NK-92 treated with Interleukin-12 subunit alpha and Interleukin-12 subunit beta, amount 100 ng/mL, for 24 hours (cell line): ENCODE data around the gene GPHA2.

Source experiments
- DNase-seq: peaks from one replicate; lab custom pipeline; 2025; lab: John Stamatoyannopoulos, UW

The GPHA2 gene

GRCh38 chr11:64930340-64930739 is 5.4 kb downstream of the GPHA2 start:
- DNase-seq, result no peak

- no peak for DNase-seq
Observed at GRCh38 chr11:64929625-64930024, 6.1 kb downstream of the GPHA2 start.

DNA sequence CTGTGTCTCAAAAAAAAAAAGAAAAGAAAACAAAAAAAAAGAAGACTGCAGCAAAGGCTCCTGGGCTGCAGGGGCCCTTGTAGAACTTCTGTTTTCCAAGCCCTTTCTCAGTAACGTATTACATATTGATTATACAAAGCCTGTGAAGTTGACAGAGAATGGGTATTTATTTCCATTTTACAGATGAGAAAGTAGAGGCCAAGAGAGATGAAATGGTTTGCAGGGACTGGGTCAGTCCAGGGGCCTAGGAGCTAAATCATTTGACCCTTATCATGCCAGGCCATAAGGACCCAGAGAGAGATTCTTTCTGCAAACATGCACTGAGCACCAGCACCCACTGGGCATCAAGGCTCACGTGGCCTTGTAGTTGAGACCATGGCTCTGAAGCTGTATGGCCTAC is 6.7 kb downstream of the GPHA2 start:
- DNase-seq, result no peak

GRCh38 chr11:64926689-64927088 is 9.0 kb downstream of the GPHA2 start:
- DNase-seq, result no peak

DNA sequence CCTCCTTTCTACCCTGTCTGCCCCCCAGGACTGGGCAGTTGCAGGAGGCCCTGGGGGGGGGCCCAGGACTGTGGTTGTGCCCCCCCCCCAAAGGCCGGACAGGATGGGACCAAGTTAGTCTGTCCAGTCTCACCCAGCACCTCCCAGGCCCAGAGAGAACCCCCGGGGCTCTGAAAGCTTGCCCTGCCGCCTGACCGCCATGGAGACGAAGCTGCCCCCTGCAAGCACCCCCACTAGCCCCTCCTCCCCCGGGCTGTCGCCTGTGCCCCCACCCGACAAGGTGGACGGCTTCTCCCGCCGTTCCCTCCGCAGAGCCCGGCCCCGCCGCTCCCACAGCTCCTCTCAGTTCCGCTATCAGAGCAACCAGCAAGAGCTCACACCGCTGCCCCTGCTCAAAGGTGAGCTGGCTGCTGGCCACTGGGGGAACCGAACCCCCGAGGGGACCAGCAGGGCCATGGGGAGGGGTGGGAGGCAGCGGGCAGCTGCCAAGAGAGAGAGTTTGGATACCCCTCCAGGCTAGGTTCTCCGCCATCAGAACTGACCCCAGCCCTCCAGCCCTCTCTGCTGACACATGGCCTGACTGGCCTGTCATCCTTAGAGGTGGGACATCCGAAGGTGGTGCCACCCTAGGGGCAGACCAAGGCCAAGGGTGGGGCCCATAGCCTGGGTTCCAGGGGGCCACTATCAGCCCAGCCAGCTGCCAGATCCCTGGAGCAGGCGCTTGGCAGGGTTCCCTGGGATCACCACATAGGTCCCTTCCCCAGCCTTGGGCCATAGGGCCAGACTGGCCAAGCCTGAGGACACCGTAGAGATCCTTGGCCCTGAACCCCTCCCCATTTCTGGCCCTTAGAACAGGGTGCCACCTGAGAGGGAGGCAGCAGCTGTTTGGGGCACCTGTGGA is 9.9 kb downstream of the GPHA2 start:
- no peak for DNase-seq

DNA sequence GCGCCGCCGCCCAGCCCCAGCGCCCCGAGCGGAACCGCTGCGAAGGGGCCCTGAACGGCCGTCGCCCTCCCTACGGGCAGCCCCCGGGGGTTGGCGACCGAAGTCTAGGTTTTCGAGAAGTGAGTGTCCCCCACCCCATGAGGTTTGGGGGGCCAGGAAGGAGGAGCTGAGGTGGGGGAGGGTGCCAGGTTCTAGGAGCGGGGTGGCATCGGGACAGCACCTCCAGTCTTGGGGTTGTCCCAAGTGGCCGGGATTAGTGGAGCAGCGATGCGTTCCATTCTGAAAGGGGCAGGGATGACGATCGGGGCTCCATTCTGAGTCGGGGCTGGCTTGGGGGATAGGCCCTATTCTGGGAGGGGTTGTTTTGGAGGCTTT is 10.8 kb downstream of the GPHA2 start:
- no peak for DNase-seq

DNA sequence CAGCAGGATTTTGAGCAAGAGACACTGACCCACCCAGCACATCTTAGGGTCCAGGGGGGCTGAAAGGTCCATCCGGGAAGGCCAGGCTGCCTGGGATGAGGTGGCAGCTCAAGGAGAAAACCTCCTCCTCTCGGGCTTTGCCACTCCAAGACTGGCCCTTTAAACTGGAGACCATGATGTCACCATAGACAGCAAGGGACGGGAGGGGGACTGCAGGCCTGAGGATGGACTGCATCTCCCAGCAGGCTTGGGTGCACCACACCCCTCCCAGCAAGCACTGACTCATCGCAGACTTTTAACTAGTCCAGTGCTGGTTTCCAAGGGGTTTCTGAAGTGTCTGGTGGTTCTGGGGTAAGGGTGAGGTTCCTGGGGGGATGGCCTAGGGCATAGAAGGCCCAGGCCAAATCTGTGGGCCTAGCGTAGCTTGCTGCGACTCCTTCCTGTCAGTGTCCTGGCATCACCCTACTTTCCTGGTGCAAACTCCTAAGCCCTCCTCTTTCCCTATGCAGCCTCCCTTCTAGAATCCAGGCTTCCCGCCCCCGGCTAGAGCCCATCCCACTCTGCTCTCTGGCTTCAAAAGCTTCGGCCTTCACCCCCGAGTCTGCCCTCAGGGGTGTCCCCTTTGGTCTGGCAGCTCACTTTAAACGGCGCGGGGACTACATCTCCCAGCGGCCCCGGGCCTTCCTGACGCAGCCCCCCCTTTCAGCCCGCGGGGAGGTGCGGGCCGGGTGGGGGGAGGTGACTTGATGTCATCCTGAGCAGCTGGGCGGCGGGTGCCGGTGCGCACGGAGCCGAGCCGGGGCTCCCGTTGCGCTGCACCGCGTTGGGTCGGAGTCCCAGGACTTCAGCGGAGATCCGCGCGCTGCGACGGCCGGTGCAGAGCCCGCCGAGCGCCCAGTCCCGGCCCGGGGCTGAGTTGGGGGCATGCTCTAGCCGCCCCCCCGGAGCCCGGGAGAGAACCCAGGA is 11.5 kb downstream of the GPHA2 start, which contains the start of gene PPP2R5B:
TSS of gene PPP2R5B (plus strand) at position 746 of the 966 bp plus-strand sequence. CDS start 1,046 bp downstream, outside the sequence.
- peak; percentile 85 for DNase-seq

GRCh38 chr11:64923151-64923661 is 12.5 kb downstream of the GPHA2 start:
- no peak for DNase-seq

DNA sequence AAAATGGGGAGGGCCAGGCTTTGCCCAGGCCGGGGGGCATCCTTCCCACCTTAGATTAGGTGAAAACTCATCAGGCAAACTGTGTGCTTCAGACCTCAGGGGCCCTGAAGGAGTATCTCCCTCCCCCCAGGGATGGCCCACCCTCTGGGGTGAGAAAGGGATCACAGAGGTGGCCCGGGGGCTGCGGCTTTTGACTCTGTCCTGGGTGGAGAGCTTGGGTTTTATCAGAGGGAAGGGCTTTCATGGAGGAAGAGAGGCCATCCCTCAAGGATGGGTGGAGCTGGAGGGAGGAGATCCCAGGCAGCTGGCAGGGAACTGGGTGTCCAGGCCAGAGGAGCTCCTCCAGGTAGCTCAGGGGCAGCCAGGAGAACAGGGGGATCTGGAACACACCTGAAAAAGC is 14.3 kb downstream of the GPHA2 start:
- DNase-seq, result no peak

GRCh38 chr11:64920124-64920523 is 15.6 kb downstream of the GPHA2 start:
- no peak for DNase-seq

- no peak for DNase-seq
Observed at GRCh38 chr11:64919627-64920026, 16.1 kb downstream of the GPHA2 start.

- DNase-seq, result no peak
Observed at GRCh38 chr11:64918017-64918416, 17.7 kb downstream of the GPHA2 start.

DNA sequence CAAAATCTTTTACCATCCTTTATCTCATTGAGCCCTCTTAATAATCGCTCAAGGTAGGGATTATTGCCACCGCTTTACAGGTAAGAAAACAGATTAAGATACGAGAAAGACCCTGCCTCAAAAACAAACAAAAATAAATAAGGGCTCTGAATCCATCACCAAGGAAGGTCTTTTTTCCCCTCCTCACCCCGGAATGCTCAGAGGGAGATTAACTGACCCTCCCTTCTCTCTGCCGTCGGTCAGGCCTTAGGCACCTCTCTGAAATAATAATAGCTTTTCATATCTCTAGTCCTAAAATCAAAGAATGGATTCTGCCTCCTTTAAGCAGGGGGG is 18.1 kb downstream of the GPHA2 start:
- DNase-seq, result no peak

GRCh38 chr11:64916775-64917662 is 18.7 kb downstream of the GPHA2 start, which contains the start of gene ATG2A:
TSS of gene ATG2A (minus strand) at chr11:64917209. CDS start at chr11:64917135, 74 bp downstream.
- DNase-seq, result peak; percentile 98

DNA sequence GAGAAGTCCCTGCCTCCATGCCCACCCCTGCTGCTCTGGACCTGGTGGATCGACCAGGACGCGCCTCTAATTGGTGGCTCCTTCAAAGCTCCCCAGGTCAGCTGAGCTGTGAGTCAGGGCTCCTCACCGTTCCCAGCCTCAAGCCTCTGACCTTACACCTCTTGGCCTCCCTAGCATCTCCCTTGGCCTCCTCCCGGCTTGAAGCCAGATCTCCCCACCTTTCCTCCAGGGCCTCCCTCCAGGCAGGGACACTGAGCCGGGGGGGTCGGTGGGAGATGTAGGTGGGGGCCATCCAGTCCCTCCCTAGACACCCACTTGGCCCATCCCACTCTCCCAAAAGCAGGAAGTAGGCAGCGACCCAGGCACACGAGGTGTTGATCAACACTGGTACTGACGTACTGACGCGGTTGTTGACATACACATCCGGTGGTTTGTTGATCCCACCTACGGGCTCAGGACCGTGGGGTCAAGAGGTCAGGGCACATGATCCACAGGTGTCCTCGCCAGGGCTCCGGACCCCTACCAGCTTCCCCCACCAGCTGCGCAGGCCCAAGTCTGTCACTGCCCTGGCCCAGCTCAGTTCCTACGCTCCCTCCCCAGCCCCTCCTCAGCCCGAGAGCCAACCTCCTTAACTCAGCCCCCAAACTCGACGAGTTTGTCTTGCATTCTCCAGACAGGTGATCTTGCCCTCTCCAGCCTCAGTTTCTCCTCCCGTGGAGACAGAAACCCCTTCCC is 19.5 kb downstream of the GPHA2 start:
- DNase-seq, result no peak

DNA sequence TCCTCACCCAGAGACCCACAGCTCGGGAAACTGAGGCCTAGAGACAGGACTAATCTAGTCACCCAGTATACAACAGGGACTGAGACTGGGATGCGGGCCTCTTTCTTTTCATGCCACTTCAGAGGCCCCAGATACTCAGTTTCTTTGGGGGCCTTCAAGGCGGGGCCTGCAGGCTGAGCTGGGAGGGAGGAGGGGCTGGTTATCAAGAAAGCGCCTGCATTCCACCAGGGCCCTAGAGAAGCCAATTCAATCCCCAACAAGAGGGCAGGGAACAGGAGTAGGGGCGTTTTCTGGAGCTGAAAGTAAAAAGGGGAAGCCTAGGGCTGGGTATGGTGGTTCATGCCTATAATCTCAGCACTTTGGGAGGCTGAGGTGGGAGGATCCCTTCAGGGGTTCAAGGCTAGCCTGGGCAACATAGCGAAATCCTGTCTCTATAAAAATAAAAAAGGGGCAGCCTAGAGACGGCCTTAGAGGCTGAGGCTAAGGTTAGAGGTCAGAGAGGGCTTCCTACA is 20.3 kb downstream of the GPHA2 start:
- no peak for DNase-seq

GRCh38 chr11:64914123-64914522 is 21.6 kb downstream of the GPHA2 start:
- DNase-seq, result no peak

DNA sequence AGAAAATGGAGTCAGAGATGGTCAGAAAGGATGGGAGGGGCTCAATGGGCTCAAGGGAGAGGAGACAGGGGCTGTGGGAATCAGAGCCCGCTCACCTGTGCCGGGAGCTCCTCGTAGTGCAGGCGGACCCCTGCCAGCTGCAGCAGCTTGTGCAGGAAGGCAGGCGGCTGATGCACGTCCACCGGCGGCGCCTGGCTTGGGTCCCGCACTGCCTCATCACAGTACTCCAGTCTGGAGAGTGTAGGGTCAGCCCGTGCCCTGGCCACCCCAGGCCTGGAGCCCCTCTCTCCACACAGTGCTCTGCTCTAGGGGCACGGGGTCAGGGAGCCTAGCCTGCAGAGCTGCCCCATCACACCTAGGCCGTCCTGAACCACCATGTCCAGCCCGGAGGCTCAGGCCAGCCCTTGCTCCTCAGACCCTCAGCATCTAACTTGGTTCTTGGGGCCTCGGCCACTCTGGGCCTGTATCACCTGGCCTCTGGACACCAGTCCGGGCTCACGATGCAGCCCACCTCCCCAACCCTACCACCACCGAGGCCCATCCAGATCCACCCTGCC is 22.4 kb downstream of the GPHA2 start:
- no peak for DNase-seq

DNA sequence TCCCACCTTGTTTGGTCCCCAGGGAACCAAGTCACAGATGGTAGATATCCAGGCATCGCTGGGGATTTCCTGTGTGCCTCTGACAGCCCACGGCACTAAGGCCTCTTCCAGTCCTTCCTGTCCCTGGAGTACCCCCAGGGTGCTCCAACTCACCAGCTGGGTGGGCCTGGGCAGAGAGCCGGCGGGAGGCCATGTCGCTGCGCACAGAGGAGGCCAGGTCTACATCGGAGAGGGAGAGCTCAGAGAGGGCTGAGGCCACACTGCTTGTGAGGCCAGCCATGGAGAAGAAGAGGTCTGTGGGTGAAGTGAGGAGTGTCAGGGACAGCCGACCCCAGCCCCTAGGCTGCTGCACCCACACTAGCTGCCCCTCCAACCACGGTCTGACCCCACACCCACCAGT is 24.0 kb downstream of the GPHA2 start:
- DNase-seq, result no peak

DNA sequence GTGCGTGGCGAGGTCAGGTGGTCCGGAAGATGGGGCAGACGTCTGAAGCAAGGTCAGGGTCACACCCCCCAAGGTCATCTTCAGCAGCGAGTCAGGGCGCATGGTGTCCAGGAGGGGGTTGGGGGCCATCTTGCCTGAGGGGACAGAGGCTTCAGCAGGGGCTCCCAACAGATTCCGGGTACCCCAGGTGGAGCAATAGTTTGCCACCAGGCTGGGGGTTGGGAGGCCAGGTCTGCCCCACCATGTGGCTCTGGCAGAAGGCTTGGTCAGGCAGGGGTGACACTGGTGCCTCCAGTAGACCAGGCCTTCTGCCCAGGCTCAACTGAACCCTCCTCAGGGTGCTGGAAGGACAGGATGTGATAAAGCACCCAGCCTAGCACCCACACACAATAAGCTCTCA is 24.6 kb downstream of the GPHA2 start:
- no peak for DNase-seq
